Stimulated activated CD8-positive, alpha-beta memory T cell treated with anti-CD3 and anti-CD28 coated beads, Interleukin-7, amount 100 ng/mL, for 24 hours (primary cell): ENCODE measurements around the gene RHBDD1.

Experiments used
- DNase-seq: peaks from one replicate; pipeline ENCODE4 v3.0.0-alpha.2; 2020; ENCODE audit warnings: low read depth

RHBDD1 gene

DNA sequence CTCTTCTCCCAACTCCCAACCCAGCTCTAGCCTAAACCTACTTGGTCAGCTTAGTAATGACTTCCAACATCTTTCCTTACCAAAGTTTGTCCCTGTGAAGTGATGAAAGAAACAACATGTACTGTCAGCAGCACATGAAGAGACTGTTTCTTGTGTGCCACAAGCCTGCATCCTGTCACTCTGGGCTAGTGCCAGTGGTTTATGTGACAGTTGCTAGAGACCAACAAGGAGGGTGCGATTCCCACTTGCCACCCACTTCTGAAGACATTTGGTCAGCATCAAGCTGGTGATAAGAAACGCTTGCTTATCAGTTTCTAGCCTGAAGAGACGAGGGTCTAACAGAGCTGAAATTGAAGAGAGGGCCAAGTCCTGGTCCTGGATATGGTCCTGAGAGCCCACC, 195.5 kb downstream of the RHBDD1 start:
- DNase-seq, result no peak

DNA sequence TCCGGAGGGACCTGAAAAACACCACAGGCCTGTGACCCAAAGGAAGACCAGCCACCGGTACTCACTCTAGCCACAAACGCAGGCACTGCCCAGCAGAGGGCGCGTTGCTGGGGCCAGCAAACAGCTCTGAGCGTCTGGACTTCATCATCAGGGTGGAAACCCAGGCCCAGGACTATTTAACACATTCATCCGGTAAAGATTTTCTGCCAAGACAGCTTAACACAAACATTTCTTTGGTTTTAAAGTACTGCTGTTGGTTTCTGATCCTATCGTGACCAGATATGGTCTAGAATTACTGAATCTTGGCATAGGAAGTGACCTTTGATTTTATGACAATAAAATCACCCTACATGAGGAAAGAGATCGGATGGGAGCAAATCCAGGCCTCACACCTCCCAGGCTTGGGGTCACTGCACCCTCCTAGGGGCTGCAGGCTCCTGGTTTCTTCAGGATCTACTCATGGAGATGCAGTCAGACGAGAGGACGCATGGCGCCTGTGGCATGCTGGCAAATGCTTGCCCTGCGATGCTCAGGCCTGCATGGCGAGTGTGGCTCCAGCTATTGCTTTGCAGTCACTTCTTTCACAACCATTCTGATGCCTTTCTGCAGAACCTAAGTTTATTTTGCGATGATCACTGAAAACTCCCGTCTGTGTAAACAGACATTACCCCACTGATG, 197.8 kb downstream of the RHBDD1 start:
- no peak for DNase-seq

DNA sequence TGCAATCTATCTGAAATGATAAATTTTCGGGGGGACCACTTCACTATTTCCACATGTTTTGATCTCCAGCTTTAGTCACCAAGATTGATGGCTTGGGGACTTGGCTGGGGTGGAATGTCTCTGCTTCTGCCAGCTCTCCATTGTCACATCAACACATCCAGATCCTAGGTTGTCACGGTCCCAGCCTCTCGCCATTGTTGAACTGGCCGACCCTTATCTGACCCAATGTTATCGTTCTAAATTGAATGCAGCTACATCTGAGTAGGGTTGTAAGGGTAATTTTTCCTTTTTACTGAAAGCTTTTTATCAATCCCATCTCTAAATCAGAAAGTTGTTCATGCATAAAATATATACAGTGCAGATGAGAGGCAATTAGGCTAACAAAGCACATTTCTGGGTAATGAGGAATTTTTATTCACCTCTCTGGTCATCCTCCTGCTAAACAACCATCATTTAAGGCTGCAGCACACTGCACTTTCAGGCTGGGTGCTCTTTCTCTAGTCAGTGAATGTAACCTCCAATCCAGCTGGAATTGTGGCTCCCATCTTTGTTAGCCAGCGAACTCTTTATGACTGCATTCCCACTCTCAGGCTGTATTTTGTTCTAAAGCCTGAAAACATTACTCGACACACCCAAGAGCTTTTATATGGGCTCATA, 200.0 kb downstream of the RHBDD1 start:
- DNase-seq, result no peak

DNA sequence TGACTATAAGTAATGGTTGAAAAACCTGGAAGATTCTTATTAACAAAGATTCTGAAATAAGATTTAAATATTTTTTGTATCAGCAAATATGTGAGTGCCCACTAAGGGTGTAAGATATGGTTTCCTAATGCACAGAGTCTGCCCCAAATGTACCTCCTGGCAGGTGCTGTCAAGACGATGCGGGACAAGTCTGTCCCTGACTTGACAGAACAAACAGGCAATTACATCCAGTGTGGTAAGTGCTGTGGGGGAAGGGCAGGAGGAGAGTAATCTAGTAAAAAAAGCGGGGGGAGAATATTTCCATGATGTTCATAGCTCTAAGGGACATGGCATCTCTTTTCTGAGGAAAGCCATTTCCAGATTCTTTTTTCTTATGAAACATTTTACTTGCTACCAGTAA, 200.7 kb downstream of the RHBDD1 start:
- no peak for DNase-seq

DNA sequence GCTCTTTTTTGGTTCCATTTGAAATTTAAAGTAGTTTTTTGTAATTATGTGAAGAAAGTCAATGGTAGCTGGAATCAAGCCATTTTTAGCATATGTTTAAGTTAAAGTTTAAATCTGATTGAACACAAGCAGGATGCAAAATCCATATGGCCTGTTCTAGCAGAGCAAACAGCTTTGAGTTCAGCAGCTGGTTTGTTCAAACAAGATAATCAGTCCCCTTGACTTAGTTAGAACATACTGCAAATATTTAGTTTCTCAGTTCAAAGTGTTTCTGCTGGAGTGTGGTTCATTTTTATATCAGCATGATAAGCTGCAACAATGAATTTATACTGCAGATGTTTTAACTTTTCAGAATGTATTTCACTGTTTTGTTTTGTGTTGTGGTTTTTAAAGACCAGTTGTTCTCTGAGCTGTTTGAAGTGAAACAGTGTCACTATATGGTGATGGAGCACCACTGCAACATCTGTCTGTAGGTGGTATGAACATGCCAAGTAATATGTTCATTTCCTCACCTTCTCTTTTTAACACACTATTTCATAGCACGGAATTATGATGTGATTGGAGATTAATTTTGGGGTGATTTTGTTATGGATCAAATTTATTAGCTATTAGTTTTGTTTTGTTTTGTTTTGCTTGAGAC, 202.8 kb downstream of the RHBDD1 start:
- no peak for DNase-seq

DNA sequence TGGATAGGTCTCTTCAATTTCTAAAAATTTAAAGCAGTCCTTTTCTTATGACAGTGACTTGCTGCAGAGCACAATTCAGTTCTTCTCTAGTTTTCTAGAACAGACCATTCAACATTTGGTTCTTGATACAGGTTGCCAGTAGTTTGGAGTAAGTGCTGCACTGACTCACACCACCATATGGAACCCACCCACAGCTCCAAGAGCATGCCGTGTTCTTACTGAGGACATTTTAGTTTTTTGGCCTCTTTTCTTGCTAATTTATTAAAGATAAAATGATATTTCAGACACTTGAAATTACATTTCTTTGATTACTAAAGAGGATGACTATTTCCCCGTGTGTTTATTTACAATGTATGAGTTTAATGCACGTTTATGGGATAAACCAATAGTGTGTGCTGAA, 208.1 kb downstream of the RHBDD1 start:
- DNase-seq, result no peak
